ENCODE measurements around the gene SLC25A41. TPM values are rescaled to one million over a fixed set of nuclear protein-coding genes. Genes with fewer than 3 reads are reported as not detected.
"Not testable (repeated sequence)": the region's sequence is repeated elsewhere in the genome, so short reads cannot be mapped to it uniquely, and the experiment has no call there.

The SLC25A41 gene
- total RNA-seq, 1 donor from 2014 or later, result not detected

DNA sequence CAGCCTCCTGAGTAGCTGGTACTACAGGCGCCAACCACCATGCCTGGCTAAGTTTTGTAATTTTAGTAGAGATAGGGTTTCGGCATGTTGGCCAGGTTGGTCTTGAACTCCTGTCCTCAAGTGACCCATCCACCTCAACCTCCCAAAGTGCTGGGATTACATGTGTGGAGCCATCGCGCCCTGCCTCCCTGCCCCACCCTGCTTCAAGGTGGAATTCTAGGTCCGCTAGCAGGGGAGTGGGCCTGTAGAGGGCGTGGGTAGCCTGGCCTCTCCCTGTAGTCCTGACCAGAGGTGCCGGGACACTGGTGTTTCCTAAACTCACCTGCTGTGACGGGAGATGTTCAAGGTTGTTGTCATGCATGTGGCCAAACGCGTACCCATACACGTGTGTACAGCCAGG, 398 bp downstream of the SLC25A41 start:
- TF ChIP-seq, protein P1, sequence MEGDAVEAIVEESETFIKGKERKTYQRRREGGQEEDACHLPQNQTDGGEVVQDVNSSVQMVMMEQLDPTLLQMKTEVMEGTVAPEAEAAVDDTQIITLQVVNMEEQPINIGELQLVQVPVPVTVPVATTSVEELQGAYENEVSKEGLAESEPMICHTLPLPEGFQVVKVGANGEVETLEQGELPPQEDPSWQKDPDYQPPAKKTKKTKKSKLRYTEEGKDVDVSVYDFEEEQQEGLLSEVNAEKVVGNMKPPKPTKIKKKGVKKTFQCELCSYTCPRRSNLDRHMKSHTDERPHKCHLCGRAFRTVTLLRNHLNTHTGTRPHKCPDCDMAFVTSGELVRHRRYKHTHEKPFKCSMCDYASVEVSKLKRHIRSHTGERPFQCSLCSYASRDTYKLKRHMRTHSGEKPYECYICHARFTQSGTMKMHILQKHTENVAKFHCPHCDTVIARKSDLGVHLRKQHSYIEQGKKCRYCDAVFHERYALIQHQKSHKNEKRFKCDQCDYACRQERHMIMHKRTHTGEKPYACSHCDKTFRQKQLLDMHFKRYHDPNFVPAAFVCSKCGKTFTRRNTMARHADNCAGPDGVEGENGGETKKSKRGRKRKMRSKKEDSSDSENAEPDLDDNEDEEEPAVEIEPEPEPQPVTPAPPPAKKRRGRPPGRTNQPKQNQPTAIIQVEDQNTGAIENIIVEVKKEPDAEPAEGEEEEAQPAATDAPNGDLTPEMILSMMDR (IDR thresholded peaks at IDR 0.05), result no peak
- Histone ChIP-seq H3K4me3 (no peak overlapping the region), H3K27ac (no peak overlapping the region), H3K36me3 (no peaks in the 10 kb centered on the region), H3K27me3 (ENCODE audit: low read depth) (no peaks in the 10 kb centered on the region), H3K9me3 (no peaks in the 10 kb centered on the region), H3K4me1 (no peaks in the 10 kb centered on the region)
- ATAC-seq, result no peak
- no peak for DNase-seq
- intact Hi-C loops (cut with DNase I), result no loop called here

DNA sequence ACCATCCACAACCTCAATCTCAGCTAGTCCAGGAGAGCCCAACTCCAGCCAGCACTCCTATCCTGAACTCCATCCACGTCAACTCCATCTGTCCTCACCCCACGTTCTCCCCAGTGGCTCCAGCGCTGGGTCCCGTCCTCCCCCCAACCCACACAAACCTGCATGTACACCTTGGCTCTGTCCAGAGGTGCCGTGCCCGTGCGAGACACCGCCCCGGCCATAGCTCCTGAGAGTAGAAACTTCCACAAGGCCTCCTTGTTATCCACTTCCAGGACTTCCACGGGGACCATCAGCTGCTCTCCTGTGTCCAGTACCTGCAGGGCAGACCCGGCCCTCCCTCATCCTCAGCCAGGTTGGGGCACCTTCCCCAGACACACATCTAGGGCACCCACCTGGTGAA, 1.7 kb downstream of the SLC25A41 start:
- no peaks in the 10 kb centered on the region for H3K36me3 ChIP-seq
- H3K9me3 ChIP-seq, result no peaks in the 10 kb centered on the region
- H3K27me3 ChIP-seq (ENCODE audit: low read depth), result no peaks in the 10 kb centered on the region
- intact Hi-C loops (cut with DNase I), result no loop called here
- no peaks in the 10 kb centered on the region for H3K4me1 ChIP-seq
- TF ChIP-seq, protein P1 (IDR thresholded peaks at IDR 0.05), result no peak
- no peak for DNase-seq
- no peak for ATAC-seq
- no peak overlapping the region for H3K27ac ChIP-seq
- H3K4me3 ChIP-seq, result no peak overlapping the region

DNA sequence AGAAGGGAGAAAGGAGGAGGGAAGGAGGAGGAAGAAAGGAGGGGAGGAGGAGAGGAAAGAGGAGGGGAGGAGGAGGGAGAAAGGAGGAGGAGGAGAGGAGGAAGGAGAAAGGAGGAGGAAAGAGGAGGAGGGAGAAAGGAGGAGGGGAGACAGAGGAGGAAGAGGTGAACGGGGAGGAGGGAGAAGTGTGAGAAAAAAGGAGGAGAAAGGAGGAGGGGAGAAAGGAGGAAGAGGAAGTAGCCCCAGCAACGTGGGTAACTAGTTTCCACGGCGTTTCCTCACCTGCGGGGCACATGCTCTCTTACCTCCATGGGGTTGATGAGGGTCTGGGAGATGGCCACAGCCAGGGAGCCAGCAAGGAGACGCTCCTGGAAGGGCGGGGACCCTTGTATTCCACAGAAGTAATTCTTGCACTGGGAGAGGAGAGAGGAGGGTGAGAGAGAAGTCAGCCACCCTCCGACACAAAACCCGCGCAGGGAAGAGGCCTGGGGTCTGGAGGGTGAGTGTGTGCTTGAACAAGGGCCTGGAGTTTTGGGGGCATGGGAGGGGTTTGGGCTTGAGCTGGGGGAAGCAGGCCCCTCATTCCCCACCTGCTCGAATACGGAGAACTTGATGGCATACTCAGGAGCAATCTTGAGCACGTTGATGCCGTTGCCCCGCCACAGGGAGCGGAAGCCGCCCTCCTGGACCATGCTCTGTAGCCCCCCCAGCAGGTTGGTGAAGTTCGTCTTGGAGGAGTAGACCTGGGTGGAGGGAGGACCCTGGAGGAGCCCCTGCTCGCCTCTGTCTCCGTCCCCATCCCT, 3.9 kb downstream of the SLC25A41 start:
- intact Hi-C loops (cut with DNase I), result no loop called here
- no peak for ATAC-seq
- Histone ChIP-seq H3K36me3 (no peaks in the 10 kb centered on the region), H3K4me1 (no peaks in the 10 kb centered on the region), H3K9me3 (no peaks in the 10 kb centered on the region), H3K27ac (no peak overlapping the region), H3K27me3 (ENCODE audit: low read depth) (no peaks in the 10 kb centered on the region), H3K4me3 (no peak overlapping the region)
- DNase-seq, result no peak
- TF ChIP-seq, protein P1 (IDR thresholded peaks at IDR 0.05), result no peak

DNA sequence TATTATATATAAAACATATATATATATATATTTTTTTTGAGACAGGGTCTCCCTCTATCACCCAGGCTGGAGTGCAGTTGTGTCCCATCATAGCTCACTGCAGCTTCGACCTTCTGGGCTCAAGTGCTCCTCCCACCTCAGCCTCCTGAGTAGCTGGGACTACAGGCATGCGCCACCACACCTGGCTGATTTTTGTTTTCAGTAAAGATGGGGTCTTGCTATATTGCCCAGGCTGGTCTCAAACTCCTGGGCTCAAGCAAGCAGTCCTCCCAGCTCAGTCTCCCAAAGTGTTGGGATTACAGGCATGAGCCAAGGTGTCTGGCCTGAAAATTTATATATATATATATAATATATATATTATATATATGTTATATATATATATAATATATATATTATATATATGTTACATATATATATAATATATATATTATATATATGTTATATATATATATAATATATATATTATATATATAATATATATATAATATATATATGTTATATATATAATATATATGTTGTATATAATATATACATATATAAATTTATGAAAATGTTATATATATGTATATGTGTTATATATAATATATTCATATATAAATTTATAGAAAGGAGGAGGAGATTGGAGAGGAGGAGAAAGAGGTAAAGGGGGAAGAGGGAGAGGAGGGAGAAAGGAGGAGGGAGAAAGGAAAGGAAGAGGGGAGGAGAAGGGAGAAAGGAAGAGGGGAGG, 4.7 kb downstream of the SLC25A41 start:
- H3K4me1 ChIP-seq; H3K36me3 ChIP-seq; ATAC-seq; H3K27me3 ChIP-seq (ENCODE audit: low read depth); DNase-seq; intact Hi-C loops (cut with DNase I); H3K9me3 ChIP-seq; H3K4me3 ChIP-seq; H3K27ac ChIP-seq: not testable (repeated sequence)

DNA sequence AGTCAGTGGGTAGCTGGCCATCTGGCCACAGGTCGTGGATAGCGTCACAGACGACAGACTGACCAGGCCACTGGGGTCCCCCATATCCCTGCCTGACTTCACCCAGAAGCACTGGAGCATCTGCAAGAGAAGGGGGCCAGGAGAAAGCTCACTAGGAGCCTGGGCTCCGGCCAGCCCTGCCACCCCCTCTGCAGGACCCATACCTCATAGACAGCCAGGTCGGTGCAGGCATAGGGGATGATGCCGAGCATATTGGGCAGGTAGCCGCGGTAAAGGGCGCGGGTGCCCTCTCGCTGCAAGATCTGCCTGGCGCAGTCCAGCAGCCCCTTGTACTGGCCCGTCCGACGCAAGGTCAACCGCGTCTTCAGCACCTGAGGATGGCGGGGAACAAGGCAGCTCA, 6.4 kb downstream of the SLC25A41 start:
- DNase-seq (no peak), ATAC-seq (no peak)
- intact Hi-C loops (cut with DNase I), result no loop called here

More for the DNA sequence above, 6.4 kb downstream of the SLC25A41 start:
- Histone ChIP-seq H3K9me3 (no peaks in the 10 kb centered on the region), H3K27me3 (ENCODE audit: low read depth) (no peaks in the 10 kb centered on the region), H3K27ac (no peak overlapping the region), H3K4me1 (peaks cover 17% of the 10 kb centered on the region), H3K36me3 (peaks cover under 1% of the 10 kb centered on the region), H3K4me3 (no peak overlapping the region)
- TF ChIP-seq, protein P1 (IDR thresholded peaks at IDR 0.05), result no peak

Measured in lower lobe of right lung (tissue), 2 donors.